ENCODE results near the gene WWOX.

The WWOX gene

GRCh38 chr16:78368121-78369102 lies 269.0 kb downstream of the WWOX start:
- no peak for DNase-seq

GRCh38 chr16:78372277-78372676 lies 272.8 kb downstream of the WWOX start:
- DNase-seq, result no peak

- no peak for DNase-seq
These were observed 275.7 kb downstream of the WWOX start for GRCh38 chr16:78375055-78375679.

- DNase-seq, result no peak
These were observed 277.0 kb downstream of the WWOX start for GRCh38 chr16:78376452-78376851.

GRCh38 chr16:78377312-78377711 lies 277.9 kb downstream of the WWOX start:
- no peak for DNase-seq

- DNase-seq, result no peak
These were observed 281.6 kb downstream of the WWOX start for GRCh38 chr16:78381060-78381459.

- no peak for DNase-seq
These were observed 283.7 kb downstream of the WWOX start for GRCh38 chr16:78383118-78383517.

- peak; percentile 16 for DNase-seq
These were observed 285.8 kb downstream of the WWOX start for GRCh38 chr16:78385086-78385805.

GRCh38 chr16:78386557-78387324 lies 287.3 kb downstream of the WWOX start:
- no peak for DNase-seq

- DNase-seq, result no peak
These were observed 289.6 kb downstream of the WWOX start for GRCh38 chr16:78389009-78389498.

- no peak for DNase-seq
These were observed 290.6 kb downstream of the WWOX start for GRCh38 chr16:78390092-78390491.

GRCh38 chr16:78390508-78391324 lies 291.3 kb downstream of the WWOX start:
- DNase-seq, result no peak

GRCh38 chr16:78392585-78393195 lies 293.2 kb downstream of the WWOX start:
- no peak for DNase-seq

GRCh38 chr16:78395035-78395434 lies 295.6 kb downstream of the WWOX start:
- no peak for DNase-seq

- no peak for DNase-seq
These were observed 296.6 kb downstream of the WWOX start for GRCh38 chr16:78396046-78396445.

- no peak for DNase-seq
These were observed 297.2 kb downstream of the WWOX start for GRCh38 chr16:78396673-78397072.

- DNase-seq, result no peak
These were observed 299.9 kb downstream of the WWOX start for GRCh38 chr16:78399384-78399783.

GRCh38 chr16:78402833-78403232 lies 303.4 kb downstream of the WWOX start:
- DNase-seq, result no peak

GRCh38 chr16:78405040-78405439 lies 305.6 kb downstream of the WWOX start:
- DNase-seq, result no peak

- no peak for DNase-seq
These were observed 306.4 kb downstream of the WWOX start for GRCh38 chr16:78405833-78406232.

GRCh38 chr16:78407191-78407590 lies 307.7 kb downstream of the WWOX start:
- no peak for DNase-seq

Data from DMS79 treated with DMSO at 0.1 percent for 48 hours (cell line).